ENCODE data around the gene MED12. TPM values are rescaled to one million over a fixed set of nuclear protein-coding genes. Genes with fewer than 3 reads are reported as not detected.

Gene MED12
- total and polyA plus RNA-seq, 2 of the 8 experiments (the other 6 are each of a cell fraction or from before 2014, with no cell fraction given) = 19.4 to 48.9 TPM

GRCh38 chrX:71105628-71106027 is 12.8 kb upstream of the MED12 start:
- H3K4me3 ChIP-seq (ENCODE audit: extremely low read depth in 1 of 4, insufficient read depth in 2 of 4, low read depth in 3 of 4, low read length in 4 of 4) = no peak overlapping the region
- no peak for DNase-seq (ENCODE audit: low read depth in 1 of 2, low spot score in 2 of 2)
- H4K20me1 ChIP-seq (replicated peaks in 1 of 2; ENCODE audit: control insufficient read depth in 1 of 2, insufficient read depth in 2 of 2, low read length in 2 of 2) = no peaks in the 10 kb centered on the region
- H3K36me3 ChIP-seq (ENCODE audit: control insufficient read depth in 2 of 4, insufficient read depth in 4 of 4, low read length in 3 of 4) = peaks cover 0 to 6% (median 0%) of the 10 kb centered on the region in 4 experiments; a peak in 1 of 8 replicates
- H4K8ac ChIP-seq (ENCODE audit: extremely low read depth, insufficient read depth, low read length) = no peak overlapping the region
- H3K9me3 ChIP-seq (ENCODE audit: insufficient read depth in 2 of 2, low read depth in 1 of 2, low read length in 1 of 2) = no peaks in the 10 kb centered on the region
- no peak overlapping the region for H2AFZ ChIP-seq (ENCODE audit: low read length)
- no peak overlapping the region for H3K9ac ChIP-seq (replicated peaks in 1 of 4; ENCODE audit: extremely low read depth in 1 of 4, low read depth in 3 of 4, low read length in 3 of 4)
- H4K91ac ChIP-seq (replicated peaks; ENCODE audit: insufficient read length, low read length) = no peak overlapping the region
- H2BK20ac ChIP-seq (ENCODE audit: low read length) = no peak overlapping the region
- no peak overlapping the region for H2BK12ac ChIP-seq (ENCODE audit: low read depth, low read length)
- H2BK120ac ChIP-seq (replicated peaks; ENCODE audit: low read depth, low read length) = no peak overlapping the region
- peaks cover 2% of the 10 kb centered on the region; the same call in 1 of the 2 replicates for H3K23me2 ChIP-seq (ENCODE audit: low read depth, low read length)
- no peak overlapping the region for H3K4me2 ChIP-seq (ENCODE audit: insufficient read depth in 1 of 2, low read depth in 2 of 2, low read length in 2 of 2)
- H3K4ac ChIP-seq (replicated peaks; ENCODE audit: insufficient read length, low read depth, low read length) = no peak overlapping the region
- H4K5ac ChIP-seq (ENCODE audit: insufficient read length, low read depth, low read length) = no peak overlapping the region
- H3K79me2 ChIP-seq (ENCODE audit: control insufficient read depth in 1 of 2, insufficient read depth in 2 of 2, low read length in 2 of 2) = no peaks in the 10 kb centered on the region
- no peak overlapping the region for H3K56ac ChIP-seq (replicated peaks; ENCODE audit: insufficient read length, low read depth, low read length)
- CTCF ChIA-PET (ENCODE audit: partially characterized antibody) = no interaction called here
- H3K23ac ChIP-seq (ENCODE audit: insufficient read length) = no peak overlapping the region
- H2BK5ac ChIP-seq (ENCODE audit: low read depth, low read length) = no peak overlapping the region
- H3K14ac ChIP-seq (ENCODE audit: insufficient read length) = no peak overlapping the region
- no peak for FAIRE-seq
- H2AK5ac ChIP-seq (ENCODE audit: low read depth, low read length) = no peak overlapping the region
- WGBS, 2 experiments (ENCODE audit: extremely low coverage in 1 of 2, insufficient coverage in 1 of 2, insufficient read length in 1 of 2, insufficient replicate concordance in 2 of 2, low coverage in 1 of 2, low lambda C conversion rate in 2 of 2, missing lambda C conversion rate in 1 of 2) = 100% methylated on average over 3 of the region's 3 CpGs; no CpG with 5 or more reads in 1 of the 2 experiments
- H3K4me1 ChIP-seq (replicated peaks in 1 of 4; ENCODE audit: control insufficient read depth in 3 of 4, insufficient read depth in 4 of 4, low read length in 3 of 4) = peaks cover 2 to 30% (median 10%) of the 10 kb centered on the region in 4 experiments; a peak in 4 of 7 replicates
- H3K27me3 ChIP-seq (replicated peaks in 1 of 4; ENCODE audit: control insufficient read depth in 3 of 4, extremely low read depth in 1 of 4, insufficient read depth in 3 of 4, low read length in 3 of 4) = peaks cover 0 to 6% (median 0%) of the 10 kb centered on the region in 4 experiments; a peak in 2 of 7 replicates
- POLR2A ChIA-PET (ENCODE audit: partially characterized antibody) = interaction anchor here (0.5 kb wide), 1 partner anchor 193 kb away, joined by 3 read pairs; no protein-coding TSS in a partner anchor
- no peaks in the 10 kb centered on the region for H3K79me1 ChIP-seq (ENCODE audit: low read depth, low read length)
- no peak overlapping the region for H3K27ac ChIP-seq (ENCODE audit: low read depth, low read length)
- no peak overlapping the region for H2BK15ac ChIP-seq (ENCODE audit: low read length)
- H3K18ac ChIP-seq (ENCODE audit: extremely low read depth, low read length) = no peak overlapping the region
- TF ChIP-seq NRF1 (IDR thresholded peaks at IDR 0.05; ENCODE audit: low read depth, low read length) (no peak), ASH2L (IDR thresholded peaks at IDR 0.05; ENCODE audit: low read length) (no peak), TAF7 (optimal IDR thresholded peaks at IDR 0.05; ENCODE audit: borderline replicate concordance, low read depth, low read length) (no peak), BACH1 (IDR thresholded peaks at IDR 0.05; ENCODE audit: low read length) (no peak), CEBPB (IDR thresholded peaks at IDR 0.05; ENCODE audit: low read depth, low read length) (no peak), RBBP5 (IDR thresholded peaks at IDR 0.05; ENCODE audit: borderline replicate concordance, low read depth, low read length) (no peak), SIN3A (conservative IDR thresholded peaks at IDR 0.05 in 1 of 2, IDR thresholded peaks at IDR 0.05 in 1 of 2; ENCODE audit: low read depth in 1 of 2, low read length in 2 of 2) (no peak), ATF2 (IDR thresholded peaks at IDR 0.05; ENCODE audit: low read length) (no peak), EGR1 (IDR thresholded peaks at IDR 0.05; ENCODE audit: borderline replicate concordance, low read depth, low read length) (no peak), FOSL1 (IDR thresholded peaks at IDR 0.05; ENCODE audit: insufficient read depth, low read depth, low read length) (no peak), NANOG (IDR thresholded peaks at IDR 0.05; ENCODE audit: insufficient read depth, low read depth, low read length, poor library complexity, severe bottlenecking) (no peak), SP1 (IDR thresholded peaks at IDR 0.05; ENCODE audit: low read depth, low read length) (no peak), CBX8 (IDR thresholded peaks at IDR 0.05; ENCODE audit: borderline replicate concordance, low read depth, low read length) (no peak)

Measured in H1 (cell line).